ENCODE measurements around the gene DPH1. TPM values are rescaled to one million over a fixed set of nuclear protein-coding genes. Genes with fewer than 3 reads are reported as not detected.
A peak's percentile ranks its signal among the peaks of the same experiment; 100 is the strongest.

The DPH1 gene
- polyA plus RNA-seq, 1 of the 3 experiments (the other 2 are of a cell fraction) = 36.2 TPM

DNA sequence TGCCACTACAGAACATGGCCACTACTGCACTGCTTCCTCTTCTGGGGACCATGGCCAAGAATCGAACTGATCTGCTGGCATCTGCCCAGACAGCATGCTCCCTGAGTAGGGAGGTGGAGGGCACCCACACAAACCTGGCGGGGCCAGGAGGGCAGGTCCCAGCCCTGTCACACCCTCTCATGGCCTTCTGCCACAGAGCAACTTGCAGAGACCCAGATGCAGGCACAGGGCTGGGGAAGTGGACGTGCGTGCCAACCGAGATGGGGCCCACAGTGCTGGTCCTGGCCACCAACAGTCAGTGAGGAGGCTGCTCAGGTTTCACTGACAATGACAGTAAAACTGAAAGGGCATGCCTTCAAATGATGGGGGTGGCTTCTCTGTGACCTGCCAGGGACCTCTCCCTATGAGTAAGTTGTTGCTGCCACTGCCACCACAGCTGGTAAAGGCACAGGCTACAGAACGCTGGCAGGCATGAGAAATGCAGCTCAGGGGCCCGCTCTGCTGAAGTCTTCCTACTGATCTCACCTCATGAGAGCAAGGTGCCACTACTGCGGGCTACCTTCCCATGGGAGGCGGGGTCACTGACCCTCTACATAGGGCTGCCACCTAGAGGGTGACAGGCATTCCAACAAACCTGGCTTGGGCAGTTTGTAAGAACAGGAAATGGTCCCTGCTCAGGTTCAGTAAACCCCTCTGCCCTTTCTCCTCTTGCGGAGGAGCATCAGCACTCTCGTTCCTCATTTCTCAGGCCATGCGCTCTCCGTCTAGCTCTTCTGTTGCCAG, 40.5 kb downstream of the DPH1 start:
- H4K20me1 ChIP-seq (ENCODE audit: insufficient read depth) = no peaks in the 10 kb centered on the region
- WGBS (ENCODE audit: low lambda C conversion rate) = 82% methylated on average over 9 of the region's 13 CpGs
- no peak overlapping the region for H3K4me3 ChIP-seq (ENCODE audit: low read depth in 2 of 2, low read length in 1 of 2)
- ChIA-PET POLR2A (no interaction called here), CTCF (interaction anchor here (1.0 to 4.5 kb wide), 4 partner anchors 11 to 106 kb away, joined by 3 to 28 read pairs (median 3); partner anchors contain the start of gene HIC1)
- no peaks in the 10 kb centered on the region for H3K9me2 ChIP-seq
- no peak overlapping the region for H2AFZ ChIP-seq (ENCODE audit: low read depth)
- peak overlapping the region in 1 of 2 experiments; percentile 8; a peak in 1 of 4 replicates for H3K27ac ChIP-seq (ENCODE audit: low read depth in 2 of 2, low read length in 1 of 2)
- no peak overlapping the region for H3K4me2 ChIP-seq
- peaks cover 17 to 20% of the 10 kb centered on the region in 2 experiments for H3K36me3 ChIP-seq (replicated peaks in 1 of 2; ENCODE audit: control insufficient read depth in 1 of 2, insufficient read depth in 2 of 2, low read length in 1 of 2)
- H3K9ac ChIP-seq = no peak overlapping the region
- no peaks in the 10 kb centered on the region for H3K9me3 ChIP-seq
- DNase-seq = no peak
- peaks cover 17% of the 10 kb centered on the region for H3F3A ChIP-seq (replicated peaks; ENCODE audit: insufficient read depth)
- no peaks in the 10 kb centered on the region for H3K79me2 ChIP-seq (ENCODE audit: insufficient read depth)
- H3K27me3 ChIP-seq (ENCODE audit: insufficient read depth) = no peaks in the 10 kb centered on the region
- peaks cover 27 to 49% of the 10 kb centered on the region in 2 experiments; a peak in 3 of 4 replicates for H3K4me1 ChIP-seq (ENCODE audit: control insufficient read depth in 1 of 2, insufficient read depth in 2 of 2, low read depth in 1 of 2, low read length in 1 of 2)
- TF ChIP-seq, protein P1, sequence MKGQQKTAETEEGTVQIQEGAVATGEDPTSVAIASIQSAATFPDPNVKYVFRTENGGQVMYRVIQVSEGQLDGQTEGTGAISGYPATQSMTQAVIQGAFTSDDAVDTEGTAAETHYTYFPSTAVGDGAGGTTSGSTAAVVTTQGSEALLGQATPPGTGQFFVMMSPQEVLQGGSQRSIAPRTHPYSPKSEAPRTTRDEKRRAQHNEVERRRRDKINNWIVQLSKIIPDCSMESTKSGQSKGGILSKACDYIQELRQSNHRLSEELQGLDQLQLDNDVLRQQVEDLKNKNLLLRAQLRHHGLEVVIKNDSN (IDR thresholded peaks at IDR 0.05; ENCODE audit: borderline replicate concordance, low read depth) = no peak
- TF ChIP-seq NFIC (IDR thresholded peaks at IDR 0.05; ENCODE audit: borderline replicate concordance) (no peak), TAF1 (IDR thresholded peaks at IDR 0.05; ENCODE audit: borderline replicate concordance, low read depth, low read length) (no peak), CHD2 (IDR thresholded peaks at IDR 0.05; ENCODE audit: low read length, partially characterized antibody) (no peak), EP300 (IDR thresholded peaks at IDR 0.05; ENCODE audit: borderline replicate concordance in 1 of 2, low read depth in 1 of 2, low read length in 1 of 2) (no peak), GABPA (IDR thresholded peaks at IDR 0.05; ENCODE audit: low read depth) (no peak), NRF1 (IDR thresholded peaks at IDR 0.05; ENCODE audit: low read depth, low read length) (no peak), SMC3 (IDR thresholded peaks at IDR 0.05; ENCODE audit: low read depth, low read length) (no peak), POLR2AphosphoS5 (IDR thresholded peaks at IDR 0.05; ENCODE audit: low read depth, low read length) (no peak), MXI1 (IDR thresholded peaks at IDR 0.05; ENCODE audit: low read depth, low read length) (no peak), FOXJ3 (CRISPR knock-in tag; IDR thresholded peaks at IDR 0.05) (no peak), TEAD4 (IDR thresholded peaks at IDR 0.05; ENCODE audit: borderline replicate concordance, insufficient read depth) (no peak), TCF12 (IDR thresholded peaks at IDR 0.05) (no peak), RFX5 (IDR thresholded peaks at IDR 0.05; ENCODE audit: low read length) (no peak), RCOR1 (IDR thresholded peaks at IDR 0.05; ENCODE audit: low read length) (no peak), YY1 (IDR thresholded peaks at IDR 0.05; ENCODE audit: low read depth) (no peak)
- TF ChIP-seq, protein P2, sequence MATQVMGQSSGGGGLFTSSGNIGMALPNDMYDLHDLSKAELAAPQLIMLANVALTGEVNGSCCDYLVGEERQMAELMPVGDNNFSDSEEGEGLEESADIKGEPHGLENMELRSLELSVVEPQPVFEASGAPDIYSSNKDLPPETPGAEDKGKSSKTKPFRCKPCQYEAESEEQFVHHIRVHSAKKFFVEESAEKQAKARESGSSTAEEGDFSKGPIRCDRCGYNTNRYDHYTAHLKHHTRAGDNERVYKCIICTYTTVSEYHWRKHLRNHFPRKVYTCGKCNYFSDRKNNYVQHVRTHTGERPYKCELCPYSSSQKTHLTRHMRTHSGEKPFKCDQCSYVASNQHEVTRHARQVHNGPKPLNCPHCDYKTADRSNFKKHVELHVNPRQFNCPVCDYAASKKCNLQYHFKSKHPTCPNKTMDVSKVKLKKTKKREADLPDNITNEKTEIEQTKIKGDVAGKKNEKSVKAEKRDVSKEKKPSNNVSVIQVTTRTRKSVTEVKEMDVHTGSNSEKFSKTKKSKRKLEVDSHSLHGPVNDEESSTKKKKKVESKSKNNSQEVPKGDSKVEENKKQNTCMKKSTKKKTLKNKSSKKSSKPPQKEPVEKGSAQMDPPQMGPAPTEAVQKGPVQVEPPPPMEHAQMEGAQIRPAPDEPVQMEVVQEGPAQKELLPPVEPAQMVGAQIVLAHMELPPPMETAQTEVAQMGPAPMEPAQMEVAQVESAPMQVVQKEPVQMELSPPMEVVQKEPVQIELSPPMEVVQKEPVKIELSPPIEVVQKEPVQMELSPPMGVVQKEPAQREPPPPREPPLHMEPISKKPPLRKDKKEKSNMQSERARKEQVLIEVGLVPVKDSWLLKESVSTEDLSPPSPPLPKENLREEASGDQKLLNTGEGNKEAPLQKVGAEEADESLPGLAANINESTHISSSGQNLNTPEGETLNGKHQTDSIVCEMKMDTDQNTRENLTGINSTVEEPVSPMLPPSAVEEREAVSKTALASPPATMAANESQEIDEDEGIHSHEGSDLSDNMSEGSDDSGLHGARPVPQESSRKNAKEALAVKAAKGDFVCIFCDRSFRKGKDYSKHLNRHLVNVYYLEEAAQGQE (IDR thresholded peaks at IDR 0.05; ENCODE audit: low read depth, low read length) = no peak
- TF ChIP-seq, protein P3, sequence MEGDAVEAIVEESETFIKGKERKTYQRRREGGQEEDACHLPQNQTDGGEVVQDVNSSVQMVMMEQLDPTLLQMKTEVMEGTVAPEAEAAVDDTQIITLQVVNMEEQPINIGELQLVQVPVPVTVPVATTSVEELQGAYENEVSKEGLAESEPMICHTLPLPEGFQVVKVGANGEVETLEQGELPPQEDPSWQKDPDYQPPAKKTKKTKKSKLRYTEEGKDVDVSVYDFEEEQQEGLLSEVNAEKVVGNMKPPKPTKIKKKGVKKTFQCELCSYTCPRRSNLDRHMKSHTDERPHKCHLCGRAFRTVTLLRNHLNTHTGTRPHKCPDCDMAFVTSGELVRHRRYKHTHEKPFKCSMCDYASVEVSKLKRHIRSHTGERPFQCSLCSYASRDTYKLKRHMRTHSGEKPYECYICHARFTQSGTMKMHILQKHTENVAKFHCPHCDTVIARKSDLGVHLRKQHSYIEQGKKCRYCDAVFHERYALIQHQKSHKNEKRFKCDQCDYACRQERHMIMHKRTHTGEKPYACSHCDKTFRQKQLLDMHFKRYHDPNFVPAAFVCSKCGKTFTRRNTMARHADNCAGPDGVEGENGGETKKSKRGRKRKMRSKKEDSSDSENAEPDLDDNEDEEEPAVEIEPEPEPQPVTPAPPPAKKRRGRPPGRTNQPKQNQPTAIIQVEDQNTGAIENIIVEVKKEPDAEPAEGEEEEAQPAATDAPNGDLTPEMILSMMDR (IDR thresholded peaks at IDR 0.05) = no peak

Measured in SK-N-SH (cell line).